Ovary (tissue), 3 donors: ENCODE data around the gene B4GALT3.

Experiments used
- EP300 ChIP-seq: sonication (generic); formaldehyde crosslinking; IDR thresholded peaks from one replicate; pipeline ENCODE4 v1.6.1; 2017; ENCODE audit warnings: antibody characterized with exemption
- POLR2A ChIP-seq: fragments of 450-650 bp; IDR thresholded peaks from one replicate; pipeline ENCODE4 v1.6.1; 2017; ENCODE audit warnings: antibody characterized with exemption, mild to moderate bottlenecking, moderate library complexity
- TF ChIP-seq, protein P1 (sequence below), 3 donors: fragments of 450-650 bp in 2 of 3; fragments of 200-600 bp in 1 of 3; IDR thresholded peaks; one replicate each; pipeline versions ENCODE4 v1.5.1 to v1.8.0; 2016 to 2022; ENCODE audit warnings: antibody characterized with exemption in 3 of 3, mild to moderate bottlenecking in 1 of 3
- donor health status: DM: no; HTN: no; CAD: no.

DNA sequence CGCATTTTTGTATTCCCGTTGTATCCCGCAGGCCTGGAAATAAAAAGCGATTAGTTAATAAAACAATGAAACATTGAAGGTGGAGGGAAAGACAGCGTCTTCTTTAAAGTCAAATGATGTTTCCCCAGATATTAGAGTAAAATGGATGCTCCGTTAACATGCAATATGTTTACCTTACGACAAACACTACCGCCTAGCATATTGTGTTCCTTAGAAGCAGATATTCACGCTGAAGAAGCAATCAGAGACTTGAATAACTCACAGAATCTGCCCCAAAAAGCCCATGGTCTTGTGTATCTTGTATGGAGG is 583 bp upstream of the B4GALT3 start:
- TF ChIP-seq POLR2A (no peak), EP300 (no peak)
- TF ChIP-seq, protein P1, sequence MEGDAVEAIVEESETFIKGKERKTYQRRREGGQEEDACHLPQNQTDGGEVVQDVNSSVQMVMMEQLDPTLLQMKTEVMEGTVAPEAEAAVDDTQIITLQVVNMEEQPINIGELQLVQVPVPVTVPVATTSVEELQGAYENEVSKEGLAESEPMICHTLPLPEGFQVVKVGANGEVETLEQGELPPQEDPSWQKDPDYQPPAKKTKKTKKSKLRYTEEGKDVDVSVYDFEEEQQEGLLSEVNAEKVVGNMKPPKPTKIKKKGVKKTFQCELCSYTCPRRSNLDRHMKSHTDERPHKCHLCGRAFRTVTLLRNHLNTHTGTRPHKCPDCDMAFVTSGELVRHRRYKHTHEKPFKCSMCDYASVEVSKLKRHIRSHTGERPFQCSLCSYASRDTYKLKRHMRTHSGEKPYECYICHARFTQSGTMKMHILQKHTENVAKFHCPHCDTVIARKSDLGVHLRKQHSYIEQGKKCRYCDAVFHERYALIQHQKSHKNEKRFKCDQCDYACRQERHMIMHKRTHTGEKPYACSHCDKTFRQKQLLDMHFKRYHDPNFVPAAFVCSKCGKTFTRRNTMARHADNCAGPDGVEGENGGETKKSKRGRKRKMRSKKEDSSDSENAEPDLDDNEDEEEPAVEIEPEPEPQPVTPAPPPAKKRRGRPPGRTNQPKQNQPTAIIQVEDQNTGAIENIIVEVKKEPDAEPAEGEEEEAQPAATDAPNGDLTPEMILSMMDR (IDR thresholded peaks at IDR 0.05): no peak
